H1 (cell line): Measurements from ENCODE around the gene EIF4E3. TPM values are rescaled to one million over a fixed set of nuclear protein-coding genes. Genes with fewer than 3 reads are reported as not detected.

Experiments
- CTCF ChIA-PET: fragments of 300-600 bp; sonication (Branson Sonifier 250); formaldehyde crosslinking; loops from one replicate; lab custom pipeline; 2021; ENCODE audit not compliant: partially characterized antibody; lab: Charles Lee
- POLR2A ChIA-PET: fragments of 300-600 bp; sonication (Branson Sonifier 250); formaldehyde crosslinking; loops from one replicate; lab custom pipeline; 2021; ENCODE audit warnings: inconsistent platforms; ENCODE audit not compliant: partially characterized antibody; lab: Charles Lee
- DNase-seq, 2 experiments: peaks; one replicate each; pipeline versions ENCODE4 v3.0.0 to v3.0.0-alpha.2; 2010 to 2022; ENCODE audit warnings: low spot score in 2 of 2, low read depth in 1 of 2, mixed read lengths in 1 of 2
- FAIRE-seq: peaks from 2 replicates; lab custom pipeline; 2011; peaks lifted over from hg19 to GRCh38; lab: Jason Lieb, UNC
- H2AFZ ChIP-seq: 2 replicates; pipeline ENCODE4 v1.8.1; 2012; ENCODE audit warnings: low read length, inconsistent platforms
- H2AK5ac ChIP-seq: 2 replicates; pipeline ENCODE4 v1.6.1; 2013; ENCODE audit warnings: low read depth, low read length
- H2BK120ac ChIP-seq: replicated peaks from 2 replicates; pipeline ENCODE3; 2013; ENCODE audit warnings: low read depth, low read length, inconsistent platforms
- H2BK12ac ChIP-seq: 2 replicates; pipeline ENCODE4 v1.6.1; 2013; ENCODE audit warnings: low read depth, low read length
- H2BK15ac ChIP-seq: 2 replicates; pipeline ENCODE4 v1.6.1; 2013; ENCODE audit warnings: low read length
- H2BK20ac ChIP-seq: 2 replicates; pipeline ENCODE4 v1.6.1; 2013; ENCODE audit warnings: low read length
- H2BK5ac ChIP-seq: 2 replicates; pipeline ENCODE4 v1.6.1; 2013; ENCODE audit warnings: low read depth, low read length
- H3K14ac ChIP-seq: 2 replicates; pipeline ENCODE4 v1.6.1; 2013; ENCODE audit warnings: inconsistent platforms; ENCODE audit not compliant: insufficient read length
- H3K18ac ChIP-seq: 2 replicates; pipeline ENCODE4 v1.6.1; 2013; ENCODE audit warnings: low read length; ENCODE audit errors: extremely low read depth
- H3K23ac ChIP-seq: 2 replicates; pipeline ENCODE4 v1.6.1; 2013; ENCODE audit warnings: inconsistent platforms; ENCODE audit not compliant: insufficient read length
- H3K23me2 ChIP-seq: 2 replicates; pipeline ENCODE4 v1.6.1; 2013; ENCODE audit warnings: low read depth, low read length
- H3K27ac ChIP-seq: 2 replicates; pipeline ENCODE4 v1.6.1; 2011; ENCODE audit warnings: low read depth, low read length, inconsistent platforms
- H3K27me3 ChIP-seq, 4 experiments: replicated peaks in 1 of 4; 1 replicate in 1 of 4; 2 replicates in 3 of 4; pipeline versions ENCODE4 v1.6.1 to v1.8.1; 2011 to 2013; ENCODE audit warnings: low read length in 3 of 4, mild to moderate bottlenecking in 3 of 4, inconsistent platforms in 2 of 4, mixed read lengths in 2 of 4, moderate library complexity in 1 of 4; ENCODE audit not compliant: control insufficient read depth in 3 of 4, insufficient read depth in 3 of 4; ENCODE audit errors: extremely low read depth in 1 of 4
- H3K36me3 ChIP-seq, 4 experiments: 2 replicates each; pipeline versions ENCODE4 v1.6.1 to v1.8.1; 2011 to 2013; ENCODE audit warnings: mild to moderate bottlenecking in 4 of 4, low read length in 3 of 4, moderate library complexity in 2 of 4, control low read depth in 1 of 4, inconsistent platforms in 1 of 4; ENCODE audit not compliant: insufficient read depth in 4 of 4, control insufficient read depth in 2 of 4
- H3K4ac ChIP-seq: replicated peaks from 2 replicates; pipeline ENCODE3; 2013; ENCODE audit warnings: low read length, low read depth, mixed read lengths, inconsistent platforms; ENCODE audit not compliant: insufficient read length
- H3K4me1 ChIP-seq, 4 experiments: replicated peaks in 1 of 4; 1 replicate in 1 of 4; 2 replicates in 3 of 4; pipeline versions ENCODE4 v1.6.1 to v1.8.1; 2011 to 2013; ENCODE audit warnings: low read length in 3 of 4, inconsistent platforms in 2 of 4, mixed read lengths in 1 of 4; ENCODE audit not compliant: insufficient read depth in 4 of 4, control insufficient read depth in 3 of 4
- H3K4me2 ChIP-seq, 2 experiments: 2 replicates each; pipeline versions ENCODE4 v1.6.1 to v1.8.1; 2011 to 2013; ENCODE audit warnings: low read depth in 2 of 2, low read length in 2 of 2, control low read depth in 1 of 2, inconsistent platforms in 1 of 2, mild to moderate bottlenecking in 1 of 2; ENCODE audit not compliant: insufficient read depth in 1 of 2
- H3K4me3 ChIP-seq, 4 experiments: fragments of 200-600, 300-600 bp in 1 of 4; sonication (generic), shearing (Covaris generic), sonication (Bioruptor Twin) in 1 of 4; 2 replicates each; pipeline versions ENCODE4 v1.5.1 to v1.8.1; 2011 to 2016; ENCODE audit warnings: low read length in 4 of 4, low read depth in 3 of 4, control low read depth in 2 of 4, inconsistent platforms in 2 of 4, mild to moderate bottlenecking in 2 of 4, mixed read lengths in 1 of 4, moderate library complexity in 1 of 4; ENCODE audit not compliant: insufficient read depth in 2 of 4; ENCODE audit errors: extremely low read depth in 1 of 4
- H3K56ac ChIP-seq: replicated peaks from 2 replicates; pipeline ENCODE3; 2013; ENCODE audit warnings: low read depth, mild to moderate bottlenecking, mixed read lengths, low read length, inconsistent platforms; ENCODE audit not compliant: insufficient read length
- H3K79me1 ChIP-seq: 2 replicates; pipeline ENCODE4 v1.6.1; 2013; ENCODE audit warnings: low read depth, low read length, control low read depth
- H3K79me2 ChIP-seq, 2 experiments: 2 replicates each; pipeline versions ENCODE4 v1.6.1 to v1.8.1; 2012 to 2013; ENCODE audit warnings: low read length in 2 of 2, mild to moderate bottlenecking in 2 of 2, inconsistent platforms in 1 of 2; ENCODE audit not compliant: insufficient read depth in 2 of 2, control insufficient read depth in 1 of 2
- H3K9ac ChIP-seq, 4 experiments: replicated peaks in 1 of 4; 1 replicate in 1 of 4; 2 replicates in 3 of 4; pipeline versions ENCODE4 v1.6.1 to v1.8.1; 2011 to 2013; ENCODE audit warnings: low read depth in 3 of 4, low read length in 3 of 4, control low read depth in 2 of 4, mild to moderate bottlenecking in 2 of 4, moderate library complexity in 2 of 4, inconsistent platforms in 1 of 4; ENCODE audit errors: extremely low read depth in 1 of 4
- H3K9me3 ChIP-seq, 2 experiments: 2 replicates each; pipeline versions ENCODE4 v1.6.1 to v1.8.1; 2012 to 2013; ENCODE audit warnings: mild to moderate bottlenecking in 2 of 2, moderate library complexity in 2 of 2, control low read depth in 1 of 2, inconsistent platforms in 1 of 2, low read depth in 1 of 2, low read length in 1 of 2, mixed read lengths in 1 of 2; ENCODE audit not compliant: insufficient read depth in 2 of 2
- H4K20me1 ChIP-seq, 2 experiments: replicated peaks in 1 of 2; 2 replicates each; pipeline versions ENCODE3 to v1.8.1; 2011 to 2013; ENCODE audit warnings: inconsistent platforms in 2 of 2, low read length in 2 of 2, mild to moderate bottlenecking in 1 of 2; ENCODE audit not compliant: insufficient read depth in 2 of 2, control insufficient read depth in 1 of 2
- H4K5ac ChIP-seq: 2 replicates; pipeline ENCODE4 v1.6.1; 2013; ENCODE audit warnings: low read length, low read depth, mixed read lengths, inconsistent platforms; ENCODE audit not compliant: insufficient read length
- H4K8ac ChIP-seq: 2 replicates; pipeline ENCODE4 v1.8.0; 2013; ENCODE audit warnings: mild to moderate bottlenecking, moderate library complexity, low read length, inconsistent platforms; ENCODE audit not compliant: insufficient read depth; ENCODE audit errors: extremely low read depth
- H4K91ac ChIP-seq: replicated peaks from 2 replicates; pipeline ENCODE3; 2013; ENCODE audit warnings: low read length, mixed read lengths, inconsistent platforms; ENCODE audit not compliant: insufficient read length
- CBX5 ChIP-seq: fragments of 300-800, 300-1000 bp; sonication (generic); IDR thresholded peaks from 2 replicates; pipeline ENCODE4 v1.7.1; 2016; ENCODE audit warnings: antibody characterized with exemption, low read length, low read depth
- CREB1 ChIP-seq: IDR thresholded peaks from 2 replicates; pipeline ENCODE4 v1.6.1; 2012; ENCODE audit warnings: inconsistent platforms
- NANOG ChIP-seq: IDR thresholded peaks from 2 replicates; pipeline ENCODE4 v1.6.1; 2011; ENCODE audit warnings: low read length, low read depth, mild to moderate bottlenecking, inconsistent platforms; ENCODE audit not compliant: insufficient read depth, poor library complexity, severe bottlenecking
- SP4 ChIP-seq: IDR thresholded peaks from 2 replicates; pipeline ENCODE4 v1.6.1; 2012; ENCODE audit warnings: low read length, inconsistent platforms
- WGBS, 2 experiments: shearing (Covaris generic) in 1 of 2; methylation state at CpG; one replicate each; pipeline versions ENCODE4 v1.1.6 to v1.1.7; 2013 to 2015; ENCODE audit warnings: low lambda C conversion rate in 2 of 2, mixed read lengths in 2 of 2, inconsistent platforms in 1 of 2, low coverage in 1 of 2, missing lambda C conversion rate in 1 of 2; ENCODE audit not compliant: insufficient replicate concordance in 2 of 2, insufficient coverage in 1 of 2, insufficient read length in 1 of 2; ENCODE audit errors: extremely low coverage in 1 of 2, missing lambda C conversion rate in 1 of 2; 5-methylcytosine and 5-hydroxymethylcytosine counted together
- polyA plus RNA-seq, 7 experiments: library from polyadenylated mRNA; depleted of rRNA in 3 of 7; stranded (reverse) in 5 of 7; unstranded in 2 of 7; fragments of >200 nt in 5 of 7; fragments of 200-250 nt in 2 of 7; gene quantifications; 1 replicate in 5 of 7; 2 replicates in 1 of 7; 4 replicates in 1 of 7; pipeline versions ENCODE4 v1.2.1 to v1.2.3, GENCODE V29; 2011 to 2013; ENCODE audit warnings: missing spikeins in 2 of 7, mixed read lengths in 2 of 7
- total RNA-seq: library from RNA; stranded (reverse); fragmentation: NEBNext Ultra II Directional; extraction: Animal tissue kit (Norgen Biotek cat#: 25700); gene quantifications from 2 replicates; pipeline ENCODE4 v1.2.1, GENCODE V29; 2021

EIF4E3 gene
- total and polyA plus RNA-seq, 2 of the 8 experiments (the other 6 are each of a cell fraction or from before 2014, with no cell fraction given): 5.2 to 17.0 TPM

GRCh38 chr3:71676931-71677330 lies 48.3 kb downstream of the EIF4E3 start:
- H3K27me3 ChIP-seq: peaks cover 0 to 1% (median 0%) of the 10 kb centered on the region in 4 experiments; a peak in 1 of 7 replicates
- no peaks in the 10 kb centered on the region for H3K23me2 ChIP-seq
- ChIA-PET CTCF (interaction anchor here (1.2 kb wide), 1 partner anchor 75 kb away, joined by 3 read pairs; no protein-coding TSS in a partner anchor), POLR2A (interaction anchor here (0.6 kb wide), 1 partner anchor 664 kb away, joined by 3 read pairs; no protein-coding TSS in a partner anchor)
- no peak overlapping the region for H2AFZ ChIP-seq
- H3K9ac ChIP-seq: no peak overlapping the region
- H4K20me1 ChIP-seq: no peaks in the 10 kb centered on the region
- no peak overlapping the region for H2AK5ac ChIP-seq
- H4K91ac ChIP-seq: no peak overlapping the region
- no peak for DNase-seq
- H2BK5ac ChIP-seq: no peak overlapping the region
- 68% methylated on average over 2 of the region's 2 CpGs; no CpG with 5 or more reads in 1 of the 2 experiments for WGBS, 2 experiments
- no peak overlapping the region for H3K18ac ChIP-seq
- no peak overlapping the region for H3K4me3 ChIP-seq
- no peak overlapping the region for H2BK120ac ChIP-seq
- H4K8ac ChIP-seq: no peak overlapping the region
- no peaks in the 10 kb centered on the region for H3K9me3 ChIP-seq
- H3K56ac ChIP-seq: no peak overlapping the region
- H3K79me2 ChIP-seq: no peaks in the 10 kb centered on the region
- no peak overlapping the region for H2BK15ac ChIP-seq
- H2BK20ac ChIP-seq: no peak overlapping the region
- no peak overlapping the region for H3K23ac ChIP-seq
- peaks cover 0 to 4% (median 3%) of the 10 kb centered on the region in 4 experiments; a peak in 4 of 7 replicates for H3K4me1 ChIP-seq
- H3K4me2 ChIP-seq: no peak overlapping the region
- no peaks in the 10 kb centered on the region for H3K36me3 ChIP-seq
- no peaks in the 10 kb centered on the region for H3K79me1 ChIP-seq
- no peak overlapping the region for H3K14ac ChIP-seq
- no peak overlapping the region for H2BK12ac ChIP-seq
- no peak overlapping the region for H3K4ac ChIP-seq
- no peak overlapping the region for H4K5ac ChIP-seq
- FAIRE-seq: no peak
- no peak overlapping the region for H3K27ac ChIP-seq
- TF ChIP-seq CBX5: no peak
- TF ChIP-seq CREB1: no peak
- TF ChIP-seq SP4: no peak
- TF ChIP-seq NANOG: no peak
